Thoracic aorta (tissue), 2 donors: ENCODE data around the gene PITPNB. TPM values are rescaled to one million over a fixed set of nuclear protein-coding genes. Genes with fewer than 3 reads are reported as not detected.

Experiments used
- ATAC-seq: fragments of 150-250 bp; one replicate; pipeline ENCODE4 v1.8.0; 2017; ENCODE audit warnings: low read depth; ENCODE audit not compliant: insufficient number of reproducible peaks, low FRiP score
- DNase-seq: peaks from one replicate; pipeline ENCODE4 v3.0.0-alpha.2; 2020; ENCODE audit warnings: low spot score
- H3K27ac ChIP-seq, 2 donors: fragments of 200-600 bp; sonication (generic); 1 replicate in 1 of 2; 2 replicates in 1 of 2; pipeline ENCODE4 v1.5.1; 2016; ENCODE audit warnings: mild to moderate bottlenecking in 2 of 2, moderate library complexity in 2 of 2
- H3K27me3 ChIP-seq: fragments of 200-600 bp; sonication (generic); replicated peaks from 2 replicates; pipeline ENCODE4 v1.6.0; 2016; ENCODE audit warnings: mild to moderate bottlenecking; ENCODE audit not compliant: insufficient read depth
- H3K36me3 ChIP-seq: fragments of 200-600 bp; sonication (generic); one replicate; pipeline ENCODE4 v1.5.1; 2016
- H3K4me1 ChIP-seq, 2 donors: fragments of 200-600 bp; sonication (generic); 1 replicate in 1 of 2; 2 replicates in 1 of 2; pipeline versions ENCODE4 v1.5.1 to v1.6.0; 2016; ENCODE audit warnings: low read depth in 2 of 2, mild to moderate bottlenecking in 1 of 2; ENCODE audit not compliant: control insufficient read depth in 1 of 2
- H3K4me3 ChIP-seq: fragments of 200-600 bp; sonication (generic); 2 replicates; pipeline ENCODE4 v1.5.1; 2016; ENCODE audit warnings: mild to moderate bottlenecking
- H3K9me3 ChIP-seq: fragments of 200-600 bp; sonication (generic); 2 replicates; pipeline ENCODE4 v1.5.1; 2016
- CTCF ChIP-seq: fragments of 200-600 bp; sonication (generic); IDR thresholded peaks from one replicate; pipeline ENCODE4 v1.5.1; 2019; ENCODE audit warnings: antibody characterized with exemption
- total RNA-seq, 2 donors: library from RNA; depleted of rRNA; stranded (reverse); fragments of >200 nt; gene quantifications; one replicate each; pipeline versions ENCODE4 v1.1.0 to v1.2.3, GENCODE V29; 2016

Gene PITPNB
- total RNA-seq, 2 donors from 2014 or later: 42.2 to 111 TPM

GRCh38 chr22:27809226-27809603, 109.8 kb downstream of the PITPNB start:
- DNase-seq: no peak
- ATAC-seq: no peak

DNA sequence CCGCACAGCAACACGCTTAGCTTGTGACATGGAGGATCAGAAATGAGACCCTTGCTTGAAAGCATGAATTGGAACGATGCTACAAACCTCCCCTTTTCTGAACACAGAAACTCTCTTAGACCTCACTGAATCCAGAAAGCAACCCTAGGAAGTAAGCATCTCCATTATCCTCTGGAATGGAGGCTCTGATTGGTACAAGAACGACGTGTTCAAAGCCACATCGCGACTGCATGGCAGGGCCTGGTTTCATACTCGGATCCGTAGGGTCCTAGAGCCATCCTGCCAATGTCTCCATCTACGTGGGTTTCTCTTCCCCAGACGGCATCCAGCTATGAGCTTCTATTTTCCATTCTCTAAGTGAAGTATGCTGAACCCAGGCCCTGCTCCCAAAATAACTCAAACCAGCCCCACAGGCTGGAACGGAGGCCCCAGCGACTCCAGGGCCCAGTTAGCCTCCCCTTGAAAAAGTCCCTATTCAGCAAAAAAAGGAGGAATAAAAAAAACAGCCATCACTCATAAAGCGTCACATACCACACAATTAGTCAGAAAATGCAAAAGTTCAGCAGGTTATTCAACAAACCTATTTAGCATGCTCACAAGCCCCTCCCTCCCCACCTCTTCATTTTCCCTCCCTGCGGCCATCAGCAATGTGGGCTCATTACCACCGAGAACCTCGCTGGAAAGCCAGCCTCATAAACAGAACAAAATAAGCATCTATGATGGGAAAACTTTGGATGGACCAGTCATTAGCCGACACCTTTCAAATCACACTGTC, 110.4 kb downstream of the PITPNB start:
- Histone ChIP-seq H3K27me3 (no peaks in the 10 kb centered on the region), H3K9me3 (no peaks in the 10 kb centered on the region), H3K4me3 (no peak overlapping the region), H3K4me1 (peaks cover 24 to 60% of the 10 kb centered on the region in 2 donors), H3K27ac (peak overlapping the region; percentile 78 to 91), H3K36me3 (no peaks in the 10 kb centered on the region)
- no peak for TF ChIP-seq CTCF
- no peak for DNase-seq
- no peak for ATAC-seq

More at GRCh38 chr22:27809226-27809603, 109.8 kb downstream of the PITPNB start:
- Histone ChIP-seq H3K4me3 (no peak overlapping the region), H3K9me3 (no peaks in the 10 kb centered on the region), H3K27ac (peak overlapping the region; percentile 78 to 91), H3K4me1 (peaks cover 21 to 56% of the 10 kb centered on the region in 2 donors), H3K27me3 (no peaks in the 10 kb centered on the region), H3K36me3 (no peaks in the 10 kb centered on the region)
- no peak for TF ChIP-seq CTCF

DNA sequence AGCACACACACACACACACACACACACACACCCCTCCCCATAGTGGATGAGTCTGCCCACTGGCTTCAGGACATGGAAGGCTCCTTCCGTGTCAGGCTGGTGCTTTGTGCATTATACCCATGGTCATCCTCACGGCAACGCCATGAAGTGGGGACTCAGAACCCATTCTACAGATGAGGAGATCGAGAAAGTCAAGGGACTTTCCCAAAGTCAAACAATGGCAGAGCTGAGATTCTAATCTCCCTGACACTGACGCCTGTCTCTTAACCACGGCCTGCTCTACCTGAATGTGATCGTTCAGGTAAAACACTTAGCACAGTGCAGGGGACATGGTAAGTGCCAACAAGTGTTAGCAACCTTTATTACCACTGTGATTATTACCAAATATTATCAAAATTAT, 113.2 kb downstream of the PITPNB start:
- H3K4me3 ChIP-seq: no peak overlapping the region
- no peak for TF ChIP-seq CTCF
- H3K27me3 ChIP-seq: no peaks in the 10 kb centered on the region
- peaks cover 28 to 52% of the 10 kb centered on the region in 2 donors for H3K4me1 ChIP-seq
- H3K27ac ChIP-seq: no peak overlapping the region
- no peaks in the 10 kb centered on the region for H3K9me3 ChIP-seq
- H3K36me3 ChIP-seq: no peaks in the 10 kb centered on the region
- ATAC-seq (no peak), DNase-seq (no peak)

DNA sequence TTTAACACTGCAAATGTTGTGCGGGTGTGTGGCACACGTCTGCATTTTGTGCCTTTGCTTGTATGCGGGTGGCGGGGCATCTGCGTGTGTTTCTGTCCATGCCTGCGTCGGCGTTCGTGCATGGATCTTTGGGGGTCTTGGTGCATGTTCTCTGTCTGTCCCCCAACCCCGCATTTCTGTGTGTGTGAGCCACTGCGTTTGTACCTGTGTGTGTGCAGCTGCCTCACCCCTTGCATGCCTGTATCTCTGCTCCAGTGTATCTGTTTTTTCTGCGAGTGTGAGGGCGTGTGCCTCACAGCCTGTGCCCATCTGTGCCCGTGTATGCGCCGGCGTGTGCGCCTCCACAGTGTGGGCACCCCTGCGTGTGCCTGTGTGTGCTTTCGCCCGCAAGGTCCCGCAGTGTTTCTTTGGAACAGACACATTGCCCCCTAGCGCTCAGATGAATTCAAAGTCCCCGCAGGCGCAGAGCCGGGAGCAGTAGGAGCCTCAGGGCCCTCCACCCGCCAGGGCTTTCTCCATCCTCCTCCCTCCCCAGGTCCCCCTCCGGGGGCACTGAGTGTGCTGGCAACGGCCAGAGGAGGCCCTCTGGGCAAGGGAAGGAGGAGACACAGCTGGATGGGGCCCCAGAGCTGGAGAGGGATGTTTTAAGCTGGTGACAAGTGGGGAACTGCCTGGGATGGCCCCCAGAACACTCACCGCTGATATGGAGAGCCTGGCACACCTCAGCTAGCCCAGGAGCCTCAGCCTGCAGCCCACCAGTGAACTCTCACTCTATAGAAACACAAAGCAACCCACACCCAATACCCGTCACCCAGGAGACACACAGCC, 114.4 kb downstream of the PITPNB start:
- Histone ChIP-seq H3K27ac (no peak overlapping the region), H3K4me1 (peaks cover 20 to 43% of the 10 kb centered on the region in 2 donors), H3K4me3 (no peak overlapping the region), H3K36me3 (no peaks in the 10 kb centered on the region), H3K9me3 (no peaks in the 10 kb centered on the region), H3K27me3 (no peaks in the 10 kb centered on the region)
- peak; percentile 69 for TF ChIP-seq CTCF
- DNase-seq (no peak), ATAC-seq (no peak)

DNA sequence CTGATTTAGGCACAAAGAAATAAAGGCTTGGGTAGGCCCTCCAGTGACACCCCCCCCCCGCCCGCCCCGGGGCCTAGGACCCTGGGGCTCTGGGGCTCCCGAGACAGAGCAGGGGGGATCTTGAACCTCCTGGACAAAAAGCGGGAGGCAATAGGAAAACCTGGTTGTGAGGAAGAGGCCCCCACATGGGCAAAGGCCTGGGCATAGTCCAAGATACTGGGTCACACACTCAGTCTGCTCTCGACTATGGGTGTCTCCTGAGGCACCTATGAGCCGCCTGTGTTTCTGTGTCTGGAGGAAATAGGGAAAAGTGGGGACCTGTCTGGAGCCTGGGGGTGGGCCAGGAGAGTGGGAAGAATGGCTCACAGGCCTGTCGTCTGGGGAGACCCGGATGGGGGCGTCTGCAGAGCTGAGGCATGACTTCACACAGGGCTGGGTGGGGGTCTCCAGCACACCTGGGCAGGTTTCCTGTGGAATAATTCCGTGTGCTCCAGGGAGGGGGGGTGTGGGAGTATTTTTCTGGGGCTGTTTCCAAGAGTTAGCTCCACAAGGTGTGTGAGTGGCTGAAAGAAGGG, 115.1 kb downstream of the PITPNB start:
- no peak for DNase-seq
- Histone ChIP-seq H3K27me3 (no peaks in the 10 kb centered on the region), H3K4me3 (no peak overlapping the region), H3K36me3 (no peaks in the 10 kb centered on the region), H3K9me3 (no peaks in the 10 kb centered on the region), H3K4me1 (peaks cover 13 to 42% of the 10 kb centered on the region in 2 donors), H3K27ac (peak overlapping the region; percentile 32 to 44)
- no peak for ATAC-seq
- TF ChIP-seq CTCF: no peak
